ENCODE measurements around the gene ZEB1.
"Not testable (repeated sequence)": the region's sequence is repeated elsewhere in the genome, so short reads cannot be mapped to it uniquely, and the experiment has no call there.

The ZEB1 gene

GRCh38 chr10:31421322-31421721, 102.3 kb downstream of the ZEB1 start:
- no peak for DNase-seq (ENCODE audit: low read depth)
- TF ChIP-seq, protein P1, sequence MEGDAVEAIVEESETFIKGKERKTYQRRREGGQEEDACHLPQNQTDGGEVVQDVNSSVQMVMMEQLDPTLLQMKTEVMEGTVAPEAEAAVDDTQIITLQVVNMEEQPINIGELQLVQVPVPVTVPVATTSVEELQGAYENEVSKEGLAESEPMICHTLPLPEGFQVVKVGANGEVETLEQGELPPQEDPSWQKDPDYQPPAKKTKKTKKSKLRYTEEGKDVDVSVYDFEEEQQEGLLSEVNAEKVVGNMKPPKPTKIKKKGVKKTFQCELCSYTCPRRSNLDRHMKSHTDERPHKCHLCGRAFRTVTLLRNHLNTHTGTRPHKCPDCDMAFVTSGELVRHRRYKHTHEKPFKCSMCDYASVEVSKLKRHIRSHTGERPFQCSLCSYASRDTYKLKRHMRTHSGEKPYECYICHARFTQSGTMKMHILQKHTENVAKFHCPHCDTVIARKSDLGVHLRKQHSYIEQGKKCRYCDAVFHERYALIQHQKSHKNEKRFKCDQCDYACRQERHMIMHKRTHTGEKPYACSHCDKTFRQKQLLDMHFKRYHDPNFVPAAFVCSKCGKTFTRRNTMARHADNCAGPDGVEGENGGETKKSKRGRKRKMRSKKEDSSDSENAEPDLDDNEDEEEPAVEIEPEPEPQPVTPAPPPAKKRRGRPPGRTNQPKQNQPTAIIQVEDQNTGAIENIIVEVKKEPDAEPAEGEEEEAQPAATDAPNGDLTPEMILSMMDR (conservative IDR thresholded peaks at IDR 0.05; ENCODE audit: low read depth, low read length) = no peak
- no peak overlapping the region for H3K4me3 ChIP-seq (ENCODE audit: low read length)

GRCh38 chr10:31422634-31423033, 103.6 kb downstream of the ZEB1 start:
- TF ChIP-seq, protein P1 (conservative IDR thresholded peaks at IDR 0.05; ENCODE audit: low read depth, low read length) = no peak
- DNase-seq (ENCODE audit: low read depth) = no peak
- no peak overlapping the region for H3K4me3 ChIP-seq (ENCODE audit: low read length)

DNA sequence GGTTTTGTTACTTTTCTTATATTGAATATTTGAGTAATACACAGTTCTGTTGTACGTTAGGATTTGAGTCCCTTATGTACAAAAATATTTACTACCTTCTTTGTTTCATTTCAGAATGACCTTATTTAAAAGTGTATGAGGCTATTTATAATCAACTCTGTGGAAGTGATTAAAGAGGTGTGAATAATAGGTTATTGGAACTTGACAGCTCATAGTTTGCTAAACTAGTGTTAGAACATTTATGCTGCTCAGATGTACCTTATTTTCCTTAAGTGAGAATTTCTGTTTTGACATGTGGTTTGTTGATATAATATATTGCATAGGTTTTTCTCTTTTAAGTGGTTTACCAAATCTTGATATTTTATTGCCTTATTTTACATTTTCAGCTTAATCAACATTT, 105.5 kb downstream of the ZEB1 start:
- TF ChIP-seq, protein P1 (conservative IDR thresholded peaks at IDR 0.05; ENCODE audit: low read depth, low read length) = no peak
- H3K4me3 ChIP-seq (ENCODE audit: low read length) = no peak overlapping the region
- no peak for DNase-seq (ENCODE audit: low read depth)

DNA sequence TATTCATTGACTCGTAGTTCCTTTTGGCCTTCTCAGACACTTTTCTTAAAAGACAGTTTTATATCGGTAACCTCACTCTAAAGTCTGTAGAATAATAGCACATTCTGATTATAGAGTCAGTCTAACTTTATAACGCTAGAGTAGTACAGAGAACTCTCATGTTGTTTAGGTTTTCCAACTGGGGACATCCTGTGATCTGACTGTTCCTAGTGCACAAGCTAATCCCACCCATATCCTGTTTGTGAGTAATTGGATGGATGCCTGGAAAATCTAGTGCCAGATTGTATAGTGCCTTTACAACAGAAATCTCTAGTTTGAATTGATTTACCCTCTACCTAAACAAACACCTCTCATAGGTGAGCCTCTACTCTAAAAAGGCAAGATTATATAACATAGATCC, 107.4 kb downstream of the ZEB1 start:
- H3K4me3 ChIP-seq (ENCODE audit: low read length) = no peak overlapping the region
- TF ChIP-seq, protein P1 (conservative IDR thresholded peaks at IDR 0.05; ENCODE audit: low read depth, low read length) = no peak
- DNase-seq (ENCODE audit: low read depth) = peak; percentile 85

- DNase-seq (ENCODE audit: low read depth); H3K4me3 ChIP-seq (ENCODE audit: low read length): not testable (repeated sequence)
Measured at GRCh38 chr10:31427334-31427733, 108.3 kb downstream of the ZEB1 start.

GRCh38 chr10:31428499-31428898, 109.5 kb downstream of the ZEB1 start:
- not testable (repeated sequence) for DNase-seq (ENCODE audit: low read depth); H3K4me3 ChIP-seq (ENCODE audit: low read length)

DNA sequence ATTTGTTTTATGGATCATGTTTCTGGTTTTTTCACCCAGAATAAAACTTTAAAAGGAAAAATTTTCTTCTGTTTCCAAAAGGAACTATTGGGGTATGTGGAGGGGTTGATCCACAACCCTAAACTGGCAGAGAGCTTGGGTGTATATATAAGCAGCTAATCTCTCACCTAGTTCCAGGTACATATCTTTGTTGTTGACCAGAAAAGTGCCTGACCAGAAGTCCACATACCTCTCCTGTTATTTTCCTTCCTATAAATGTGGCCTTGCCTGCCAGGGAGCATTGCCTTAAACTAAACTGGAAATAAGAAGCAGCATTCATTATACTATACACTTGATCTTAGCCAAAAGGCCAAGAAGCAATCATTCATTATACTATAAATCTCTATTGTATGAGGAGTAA, 112.0 kb downstream of the ZEB1 start:
- H3K4me3 ChIP-seq (ENCODE audit: low read length) = no peak overlapping the region
- no peak for DNase-seq (ENCODE audit: low read depth)
- TF ChIP-seq, protein P1 (conservative IDR thresholded peaks at IDR 0.05; ENCODE audit: low read depth, low read length) = no peak

DNA sequence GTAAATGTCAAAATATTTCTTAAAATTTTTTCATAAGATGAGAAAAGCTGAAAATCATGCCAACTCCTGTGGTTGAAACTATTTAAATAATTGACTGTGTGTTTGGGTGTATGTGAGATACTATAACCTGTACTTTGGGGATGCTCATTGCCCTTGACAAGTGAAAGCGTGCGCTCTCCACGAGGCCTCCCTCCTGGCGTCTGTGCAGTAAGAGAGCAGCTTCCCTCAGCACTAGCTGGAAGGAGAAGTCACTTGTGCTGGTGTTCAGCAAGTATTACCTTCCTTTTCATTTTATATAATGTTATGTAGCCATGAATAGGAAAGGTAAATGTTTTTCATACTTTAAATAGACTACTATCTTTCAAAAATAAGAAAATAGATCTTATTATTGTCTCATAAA, 118.9 kb downstream of the ZEB1 start:
- TF ChIP-seq, protein P1 (conservative IDR thresholded peaks at IDR 0.05; ENCODE audit: low read depth, low read length) = no peak
- DNase-seq (ENCODE audit: low read depth) = no peak
- no peak overlapping the region for H3K4me3 ChIP-seq (ENCODE audit: low read length)

All from retinal pigment epithelial cell (primary cell).